Activated naive CD4-positive, alpha-beta T cell treated with anti-CD3 and anti-CD28 coated beads, Interleukin-2, amount 10 ng/mL, durations not matched to agents 7 days and 5 days (primary cell): ENCODE measurements around the gene PREX1.
"Not testable (repeated sequence)": the region's sequence is repeated elsewhere in the genome, so short reads cannot be mapped to it uniquely, and the experiment has no call there.

Experiments
- CTCF ChIA-PET: fragments of 350-600 bp; sonication (Branson Sonifier 250); formaldehyde crosslinking; loops from one replicate; lab custom pipeline; 2021; ENCODE audit warnings: antibody characterized with exemption; lab: Charles Lee
- DNase-seq: peaks from one replicate; pipeline ENCODE4 v3.0.0-alpha.2; 2020
- H3K27ac Mint-ChIP-seq: one replicate; pipeline ENCODE4 v1.8.0; 2021; ENCODE audit warnings: mild to moderate bottlenecking, moderate library complexity, mixed read lengths
- H3K27me3 Mint-ChIP-seq: one replicate; pipeline ENCODE4 v1.8.0; 2021; ENCODE audit warnings: mild to moderate bottlenecking, mixed read lengths
- H3K36me3 Mint-ChIP-seq: one replicate; pipeline ENCODE4 v1.8.0; 2021; ENCODE audit warnings: mixed read lengths
- H3K4me1 Mint-ChIP-seq: one replicate; pipeline ENCODE4 v1.8.0; 2021; ENCODE audit warnings: mixed read lengths
- H3K4me3 Mint-ChIP-seq: one replicate; pipeline ENCODE4 v1.8.0; 2021; ENCODE audit warnings: mild to moderate bottlenecking, moderate library complexity, mixed read lengths
- H3K9me3 Mint-ChIP-seq: one replicate; pipeline ENCODE4 v1.8.0; 2021; ENCODE audit warnings: mixed read lengths

PREX1 gene

DNA sequence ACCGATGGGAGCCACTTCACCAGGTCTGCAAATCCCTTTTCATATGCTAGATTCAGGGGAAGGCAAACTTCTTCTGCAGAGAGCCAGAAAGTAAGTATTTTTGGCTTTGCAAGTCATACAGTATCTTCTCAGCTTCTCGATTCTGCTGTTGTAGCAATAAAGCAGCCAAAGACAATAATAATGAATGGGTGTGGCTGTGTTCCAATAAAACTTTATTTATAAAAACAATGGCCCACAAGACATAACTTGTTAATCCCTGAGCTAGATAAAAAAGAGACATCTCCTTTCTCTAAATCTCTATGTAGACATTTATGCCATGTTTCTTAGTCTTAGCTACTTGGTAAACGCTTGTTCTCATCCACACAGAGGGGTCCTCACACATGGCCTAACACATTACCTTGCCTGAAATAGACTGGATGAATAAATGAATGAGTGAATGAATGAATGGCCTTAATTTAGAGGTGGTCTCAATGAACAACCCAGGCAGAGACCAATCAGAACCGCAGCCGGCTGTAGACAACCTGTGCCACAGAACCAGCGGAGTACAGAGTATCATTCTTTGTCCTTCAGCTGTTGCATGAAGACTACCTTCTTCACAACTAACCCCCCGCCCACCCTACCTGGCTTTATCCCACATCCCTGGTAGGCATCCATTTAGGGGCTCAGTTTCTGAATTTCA lies 13.5 kb upstream of the PREX1 start:
- Mint-ChIP-seq H3K4me3 (no peak overlapping the region), H3K4me1 (peaks cover 3% of the 10 kb centered on the region), H3K27me3 (peaks cover 49% of the 10 kb centered on the region), H3K9me3 (no peaks in the 10 kb centered on the region), H3K36me3 (no peaks in the 10 kb centered on the region), H3K27ac (no peak overlapping the region)
- CTCF ChIA-PET, result no interaction called here
- no peak for DNase-seq

DNA sequence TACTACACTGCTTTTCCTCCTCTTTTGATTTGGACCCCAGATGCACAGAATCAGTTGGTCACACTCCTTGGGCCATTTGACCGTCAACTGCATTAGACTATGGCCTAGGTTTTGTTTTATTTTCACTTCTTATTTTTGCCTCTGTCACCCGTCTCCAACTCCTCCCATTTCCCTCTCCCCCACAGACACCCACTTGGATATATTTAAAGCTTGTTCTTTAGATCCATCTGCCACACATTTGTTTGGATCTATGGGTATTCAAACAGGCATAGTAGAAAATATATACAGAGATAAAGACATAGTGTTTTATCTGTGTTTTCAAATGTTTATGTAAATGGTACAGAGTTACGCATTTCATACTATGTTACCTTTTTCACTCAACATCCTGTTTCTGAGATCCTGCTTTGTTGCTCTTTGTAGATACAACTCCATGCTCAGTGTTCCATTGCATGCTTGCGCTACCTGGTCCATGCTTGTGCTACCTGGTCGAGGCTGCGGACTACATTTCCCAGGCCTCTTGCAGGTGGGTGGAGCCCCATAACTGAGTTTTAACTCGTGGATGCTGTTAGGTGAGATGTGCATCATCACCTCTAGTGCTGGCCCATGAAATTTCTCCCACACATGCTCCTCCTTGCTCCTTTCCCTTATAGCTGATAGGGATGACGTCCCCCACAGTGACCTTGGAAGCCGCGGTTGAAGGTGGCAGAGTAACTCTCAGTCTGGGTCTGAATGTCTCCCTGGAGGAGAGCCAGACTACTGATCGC lies 11.5 kb upstream of the PREX1 start:
- H3K4me3 Mint-ChIP-seq, result no peak overlapping the region

DNA sequence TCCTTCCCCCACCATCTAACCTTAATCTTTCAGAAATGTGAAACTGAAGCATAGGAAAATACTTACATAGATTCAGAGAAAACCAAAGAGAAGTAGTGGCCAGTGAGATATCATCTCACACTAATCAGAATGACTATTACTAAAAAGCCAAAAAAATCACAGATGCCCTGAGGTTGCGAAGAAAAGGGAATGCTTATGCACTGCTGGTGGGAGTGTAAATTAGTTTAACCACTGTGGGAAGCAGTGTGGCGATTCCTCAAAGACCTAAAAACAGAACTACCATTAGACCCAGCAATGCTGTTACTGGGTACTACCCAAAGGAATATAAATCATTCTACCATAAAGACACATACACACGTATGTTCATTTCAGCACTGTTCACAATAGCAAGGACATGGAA lies 9.2 kb upstream of the PREX1 start:
- peaks cover 66% of the 10 kb centered on the region for H3K27me3 Mint-ChIP-seq
- H3K9me3 Mint-ChIP-seq, result no peaks in the 10 kb centered on the region
- no peak overlapping the region for H3K4me3 Mint-ChIP-seq
- CTCF ChIA-PET, result no interaction called here
- no peaks in the 10 kb centered on the region for H3K36me3 Mint-ChIP-seq
- H3K27ac Mint-ChIP-seq, result no peak overlapping the region
- no peak for DNase-seq
- peaks cover 3% of the 10 kb centered on the region for H3K4me1 Mint-ChIP-seq

More for the DNA sequence above, 11.5 kb upstream of the PREX1 start:
- CTCF ChIA-PET, result interaction anchor here (0.6 kb wide), 1 partner anchor 1456 kb away, joined by 3 read pairs; no protein-coding TSS in a partner anchor
- Mint-ChIP-seq H3K4me1 (peaks cover 3% of the 10 kb centered on the region), H3K27ac (no peak overlapping the region), H3K36me3 (no peaks in the 10 kb centered on the region), H3K27me3 (peaks cover 61% of the 10 kb centered on the region), H3K9me3 (no peaks in the 10 kb centered on the region)
- no peak for DNase-seq

DNA sequence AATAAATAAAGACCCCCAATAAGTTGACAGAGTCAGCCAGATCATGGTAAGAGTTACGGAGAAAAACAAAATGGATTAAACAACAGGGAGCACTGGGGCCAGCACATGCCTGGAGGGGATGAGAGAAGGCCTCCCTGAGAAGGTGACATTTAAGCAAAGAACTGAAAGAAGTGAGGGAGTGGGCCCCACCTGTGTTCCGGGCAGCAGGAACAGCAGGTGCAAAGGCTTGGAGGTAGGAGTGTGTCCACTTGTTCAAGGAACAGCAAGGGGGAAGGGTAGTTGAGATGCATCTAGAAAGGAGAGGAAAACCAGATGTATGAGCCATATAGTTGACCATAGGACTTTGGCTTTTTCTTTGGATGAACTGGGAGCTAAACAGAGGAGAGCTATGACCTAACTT lies 7.6 kb upstream of the PREX1 start:
- H3K4me1 Mint-ChIP-seq, result peaks cover 3% of the 10 kb centered on the region
- peaks cover 66% of the 10 kb centered on the region for H3K27me3 Mint-ChIP-seq
- H3K4me3 Mint-ChIP-seq, result no peak overlapping the region
- CTCF ChIA-PET, result no interaction called here
- DNase-seq, result no peak
- H3K9me3 Mint-ChIP-seq, result no peaks in the 10 kb centered on the region
- no peaks in the 10 kb centered on the region for H3K36me3 Mint-ChIP-seq
- no peak overlapping the region for H3K27ac Mint-ChIP-seq

DNA sequence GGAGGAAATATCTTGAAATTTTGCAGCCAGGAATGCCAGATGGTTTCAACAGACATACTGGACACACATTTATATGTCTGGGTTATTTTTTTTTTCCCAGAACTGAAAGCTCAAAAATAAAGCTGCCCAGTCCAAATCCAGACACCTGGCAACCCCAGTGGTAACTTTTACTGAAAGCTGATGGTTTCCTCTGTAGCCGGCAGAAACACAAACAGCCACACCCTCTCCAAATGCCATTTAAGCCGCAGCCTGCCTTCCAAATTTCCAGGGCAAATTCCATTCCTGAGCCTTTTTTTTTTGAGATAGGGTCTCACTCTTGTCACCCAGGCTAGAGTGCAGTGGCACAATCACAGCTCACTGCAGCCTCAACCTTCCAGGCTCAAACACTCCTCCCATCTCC lies 6.5 kb upstream of the PREX1 start:
- CTCF ChIA-PET, result no interaction called here
- Mint-ChIP-seq H3K4me3 (no peak overlapping the region), H3K27me3 (peaks cover 71% of the 10 kb centered on the region), H3K27ac (no peak overlapping the region), H3K9me3 (no peaks in the 10 kb centered on the region), H3K4me1 (peaks cover 3% of the 10 kb centered on the region), H3K36me3 (no peaks in the 10 kb centered on the region)
- DNase-seq, result no peak

DNA sequence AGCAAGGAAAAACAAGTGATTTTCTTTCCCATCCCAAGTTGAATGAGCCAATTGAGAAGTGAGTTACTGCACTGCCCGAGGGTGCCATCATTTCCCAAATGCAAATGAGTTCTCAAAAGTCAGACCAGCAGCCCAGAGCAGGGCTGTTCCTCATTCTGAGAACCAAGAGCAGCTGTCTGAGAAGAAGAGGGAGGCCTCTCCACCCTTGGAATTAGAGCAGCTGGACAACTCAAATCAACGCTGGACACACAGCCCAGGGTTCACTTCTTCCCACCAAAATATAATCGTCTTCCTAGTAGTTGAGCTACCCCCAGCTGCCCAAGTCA lies 4.6 kb upstream of the PREX1 start:
- Mint-ChIP-seq H3K4me3 (no peak overlapping the region), H3K27me3 (peaks cover 75% of the 10 kb centered on the region), H3K4me1 (peaks cover 6% of the 10 kb centered on the region), H3K36me3 (no peaks in the 10 kb centered on the region), H3K27ac (no peak overlapping the region), H3K9me3 (no peaks in the 10 kb centered on the region)
- DNase-seq, result no peak
- CTCF ChIA-PET, result interaction anchor here (0.7 to 2.2 kb wide), 3 partner anchors 45 to 174 kb away, joined by 3 to 11 read pairs (median 4); no protein-coding TSS in a partner anchor

DNA sequence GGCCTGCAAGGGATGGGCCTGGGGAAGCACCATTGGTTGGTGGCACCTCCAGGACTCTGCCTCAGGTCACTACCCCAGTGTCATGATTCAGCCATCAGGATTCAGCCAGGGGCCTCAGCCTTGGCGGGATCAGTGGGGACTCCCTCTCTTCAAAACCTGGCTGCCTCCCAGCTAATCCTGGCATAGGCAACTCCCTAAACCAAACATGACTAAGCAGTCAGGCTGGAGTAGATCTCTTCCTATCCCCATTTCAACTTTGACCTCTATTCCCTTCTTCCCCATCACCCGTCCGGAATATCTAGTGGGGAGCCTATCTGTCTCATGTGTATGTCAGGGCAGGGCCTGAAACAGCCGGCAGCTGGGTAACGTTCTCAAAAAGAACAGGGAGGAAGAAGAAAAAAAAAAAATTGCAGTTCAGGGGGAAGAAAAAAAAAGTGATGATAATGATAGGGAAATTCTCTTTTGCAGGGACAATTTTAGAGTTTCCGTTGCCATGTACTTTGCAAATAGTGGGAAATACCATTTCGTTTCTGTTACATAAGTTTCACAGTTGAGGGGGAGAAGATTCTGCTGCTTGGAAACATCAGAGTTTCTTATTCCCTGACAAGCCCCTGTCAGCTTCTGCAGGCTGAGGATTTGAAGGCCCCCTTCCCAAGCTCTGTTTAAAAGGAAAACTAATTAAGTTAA lies 4.1 kb upstream of the PREX1 start:
- no peak for DNase-seq
- no peaks in the 10 kb centered on the region for H3K9me3 Mint-ChIP-seq
- peaks cover 3% of the 10 kb centered on the region for H3K36me3 Mint-ChIP-seq
- H3K27ac Mint-ChIP-seq, result no peak overlapping the region
- CTCF ChIA-PET, result interaction anchor here (0.7 to 2.2 kb wide), 2 partner anchors 45 to 174 kb away, joined by 4 to 11 read pairs; no protein-coding TSS in a partner anchor
- peaks cover 75% of the 10 kb centered on the region for H3K27me3 Mint-ChIP-seq
- no peak overlapping the region for H3K4me3 Mint-ChIP-seq
- H3K4me1 Mint-ChIP-seq, result peaks cover 6% of the 10 kb centered on the region

DNA sequence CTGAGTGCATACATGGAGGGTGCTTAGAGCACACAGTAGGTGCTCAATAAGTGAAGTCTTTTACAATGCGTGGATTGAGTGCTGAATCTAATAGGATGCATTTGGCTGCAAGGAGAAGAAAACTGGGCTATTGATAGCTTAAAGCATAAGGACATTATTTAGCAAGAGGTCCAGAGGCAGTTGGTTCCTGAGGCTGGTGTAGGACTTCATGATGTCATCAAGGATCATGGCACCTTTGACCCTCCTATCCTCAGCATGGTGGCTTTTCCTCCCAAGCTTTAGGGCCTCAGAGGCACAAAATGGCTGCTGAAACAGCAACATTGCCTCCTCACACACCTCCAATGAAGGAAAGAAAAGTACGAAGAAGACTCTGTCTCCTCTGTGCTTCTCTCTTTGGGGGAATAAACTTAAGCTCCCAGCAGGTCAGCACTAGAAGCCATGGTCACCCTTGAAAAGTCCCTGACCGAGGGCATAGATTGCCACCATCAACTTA lies 3.1 kb upstream of the PREX1 start:
- H3K27me3 Mint-ChIP-seq, result peaks cover 75% of the 10 kb centered on the region
- peaks cover 11% of the 10 kb centered on the region for H3K4me1 Mint-ChIP-seq
- no peak overlapping the region for H3K4me3 Mint-ChIP-seq
- H3K27ac Mint-ChIP-seq, result no peak overlapping the region
- no peaks in the 10 kb centered on the region for H3K9me3 Mint-ChIP-seq
- CTCF ChIA-PET, result no interaction called here
- peaks cover 10% of the 10 kb centered on the region for H3K36me3 Mint-ChIP-seq
- no peak for DNase-seq

DNA sequence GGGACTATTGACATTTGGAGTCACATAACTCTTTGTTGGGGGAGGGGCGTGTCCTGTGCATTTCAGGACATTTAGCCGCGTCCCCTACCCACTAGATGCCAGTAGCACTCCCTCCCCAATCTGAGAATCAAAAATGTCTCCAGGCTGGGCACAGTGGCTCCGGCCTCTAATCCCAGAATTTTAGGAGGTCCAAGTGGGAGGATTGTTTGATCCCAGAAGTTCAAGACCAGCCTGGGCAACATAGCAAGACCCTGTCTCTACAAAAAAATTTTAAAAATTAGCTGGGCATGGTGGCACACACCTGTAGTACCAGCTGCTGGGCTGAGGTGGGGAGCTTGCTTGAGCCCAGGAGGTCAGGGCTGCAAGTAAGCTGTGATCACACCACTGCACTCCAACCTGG lies 2.1 kb upstream of the PREX1 start:
- DNase-seq, result no peak
- Mint-ChIP-seq H3K36me3 (peaks cover 14% of the 10 kb centered on the region), H3K27me3 (peaks cover 77% of the 10 kb centered on the region), H3K4me1 (peaks cover 21% of the 10 kb centered on the region), H3K4me3 (no peak overlapping the region), H3K9me3 (no peaks in the 10 kb centered on the region), H3K27ac (no peak overlapping the region)
- CTCF ChIA-PET, result no interaction called here

DNA sequence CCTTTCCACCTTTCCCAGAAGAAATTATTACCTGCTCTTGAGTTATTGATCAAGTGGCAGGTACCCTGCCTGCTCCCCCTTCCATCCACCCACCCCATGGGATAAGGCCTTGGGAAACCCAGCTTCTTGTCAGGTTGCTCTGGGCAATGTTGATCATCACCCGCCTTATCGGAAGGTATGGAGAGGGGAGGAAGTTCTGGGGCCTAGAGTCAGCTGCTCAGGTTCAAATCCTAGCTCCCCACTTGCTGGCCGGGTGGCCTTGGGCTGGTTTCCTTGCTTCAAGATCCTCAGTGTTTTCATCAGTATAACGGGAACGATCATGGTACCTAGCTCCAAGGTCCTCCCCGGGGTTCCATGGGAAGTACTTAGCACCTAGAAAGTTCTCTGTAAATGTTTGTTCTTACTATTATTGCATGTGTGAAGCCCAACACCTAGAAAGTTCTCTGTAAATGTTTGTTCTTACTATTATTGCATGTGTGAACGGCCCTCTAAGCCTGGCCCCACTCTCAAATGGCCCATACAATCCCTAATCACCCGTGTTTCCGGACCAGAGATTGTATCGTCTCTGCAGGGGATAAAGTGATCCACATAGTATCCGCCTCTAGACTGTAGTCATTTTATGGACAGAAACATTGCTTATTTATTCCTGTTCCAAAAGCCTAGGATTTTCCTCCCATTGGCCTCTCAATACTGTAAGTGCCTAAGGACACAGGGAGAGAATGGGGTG lies 1.1 kb upstream of the PREX1 start:
- H3K27me3 Mint-ChIP-seq, result peaks cover 73% of the 10 kb centered on the region
- peak overlapping the region; percentile 80 for H3K4me3 Mint-ChIP-seq
- H3K27ac Mint-ChIP-seq, result peak overlapping the region; percentile 67
- DNase-seq, result no peak
- peaks cover 31% of the 10 kb centered on the region for H3K4me1 Mint-ChIP-seq
- CTCF ChIA-PET, result interaction anchor here (0.9 kb wide), 1 partner anchor 10 kb away, joined by 3 read pairs; no protein-coding TSS in a partner anchor
- H3K9me3 Mint-ChIP-seq, result no peaks in the 10 kb centered on the region
- peaks cover 22% of the 10 kb centered on the region for H3K36me3 Mint-ChIP-seq

DNA sequence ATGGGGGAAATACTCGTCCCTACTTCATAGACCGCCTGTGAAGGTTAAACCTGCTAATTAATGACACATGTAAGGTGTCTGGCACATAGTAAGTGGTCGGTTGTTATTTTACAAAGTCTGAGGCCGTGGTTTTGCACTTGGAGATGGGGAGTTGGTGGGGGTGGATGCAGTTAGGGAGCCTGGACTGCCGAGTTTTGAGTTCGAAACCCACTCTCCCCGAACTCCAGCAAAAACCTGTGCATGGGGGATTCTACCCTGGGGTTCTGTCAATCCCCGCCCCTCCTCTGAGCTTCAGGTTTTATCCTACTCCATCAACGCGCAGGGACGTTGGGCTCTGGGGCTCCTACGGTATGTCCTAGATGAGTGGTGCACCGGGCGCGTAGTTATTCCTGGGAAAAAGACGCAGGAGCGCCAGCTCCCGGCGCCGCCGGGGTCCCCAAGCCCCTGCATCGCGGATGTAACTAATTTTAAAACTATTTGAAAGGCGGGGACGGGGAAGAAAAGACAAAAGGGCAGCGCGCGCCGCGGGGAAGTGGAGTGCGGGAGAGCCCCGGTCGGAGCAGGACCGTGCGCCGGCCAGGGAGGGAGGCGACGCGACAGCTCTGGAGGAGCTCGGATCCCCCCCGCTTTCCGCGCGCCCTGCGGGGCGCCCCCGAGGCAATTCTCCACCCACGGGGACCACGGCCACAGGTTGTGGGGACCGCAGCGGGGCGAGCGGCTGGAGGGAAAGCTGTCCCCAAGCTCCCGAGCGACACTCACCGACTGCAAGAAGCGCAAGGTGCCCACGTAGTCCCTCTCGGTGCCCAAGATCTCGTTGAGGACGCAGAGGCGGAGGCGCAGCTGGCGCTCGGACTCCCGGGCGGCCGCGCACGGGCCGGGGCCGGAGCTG lies 672 bp downstream of the PREX1 start:
- Mint-ChIP-seq H3K27ac (peak overlapping the region; percentile 95), H3K4me3 (peak overlapping the region; percentile 90), H3K27me3 (peaks cover 55% of the 10 kb centered on the region), H3K36me3 (peaks cover 22% of the 10 kb centered on the region), H3K9me3 (no peaks in the 10 kb centered on the region), H3K4me1 (peaks cover 49% of the 10 kb centered on the region)
- peak; percentile 51 for DNase-seq
- CTCF ChIA-PET, result interaction anchor here (1.0 to 3.5 kb wide), 6 partner anchors 9 to 192 kb away, joined by 3 to 12 read pairs (median 4); no protein-coding TSS in a partner anchor

DNA sequence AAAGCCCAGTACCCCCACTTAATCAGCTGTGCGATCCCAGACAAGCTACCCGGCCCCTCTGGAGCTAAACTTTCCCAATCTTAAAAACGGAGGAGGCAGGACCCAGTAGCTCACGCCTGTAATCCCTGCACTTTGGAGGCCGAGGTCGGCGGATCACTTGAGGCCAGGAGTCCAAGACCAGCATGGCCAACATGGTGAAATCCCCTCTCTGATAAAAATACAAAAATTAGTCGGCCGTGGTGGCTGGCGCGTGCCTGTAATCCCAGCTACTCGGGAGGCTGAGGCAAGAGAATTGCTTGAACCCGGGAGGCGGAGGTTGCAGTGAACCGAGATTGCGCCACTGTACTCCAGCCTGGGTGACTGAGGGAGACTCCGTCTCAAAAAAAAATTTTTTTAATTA lies 1.3 kb downstream of the PREX1 start:
- H3K4me1 Mint-ChIP-seq, result peaks cover 55% of the 10 kb centered on the region

DNA sequence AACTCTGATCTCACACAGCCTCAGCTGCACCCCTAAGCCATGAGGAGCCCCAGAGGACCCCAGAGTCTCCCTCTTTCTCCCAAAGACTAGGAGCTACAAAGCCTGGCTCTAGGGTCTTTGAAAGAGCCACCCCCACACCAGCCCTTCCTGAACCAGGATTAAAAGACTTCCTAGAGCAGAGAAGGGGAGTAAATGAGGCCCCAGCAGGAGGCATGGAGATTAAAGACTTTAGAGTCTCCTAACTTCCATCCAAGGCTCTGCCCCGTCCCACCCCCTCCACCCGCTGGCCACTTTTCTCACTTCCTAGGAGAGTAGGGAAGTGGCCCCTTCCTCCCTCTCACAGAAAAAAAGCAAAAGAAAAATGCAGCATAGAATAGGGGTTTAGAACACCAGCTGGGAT lies 1.7 kb downstream of the PREX1 start:
- Mint-ChIP-seq H3K27me3 (peaks cover 45% of the 10 kb centered on the region), H3K4me3 (peak overlapping the region; percentile 90), H3K27ac (peak overlapping the region; percentile 95), H3K9me3 (no peaks in the 10 kb centered on the region), H3K36me3 (peaks cover 32% of the 10 kb centered on the region), H3K4me1 (peaks cover 59% of the 10 kb centered on the region)
- CTCF ChIA-PET, result interaction anchor here (0.6 to 3.5 kb wide), 7 partner anchors 13 to 169 kb away, joined by 3 to 12 read pairs (median 5); no protein-coding TSS in a partner anchor
- DNase-seq, result no peak

More for the DNA sequence above, 1.3 kb downstream of the PREX1 start:
- peaks cover 28% of the 10 kb centered on the region for H3K36me3 Mint-ChIP-seq
- H3K4me3 Mint-ChIP-seq, result peak overlapping the region; percentile 90
- H3K27ac Mint-ChIP-seq, result peak overlapping the region; percentile 95
- not testable (repeated sequence) for DNase-seq, H3K9me3 Mint-ChIP-seq
- CTCF ChIA-PET, result interaction anchor here (1.0 to 3.5 kb wide), 7 partner anchors 8 to 191 kb away, joined by 3 to 12 read pairs (median 4); no protein-coding TSS in a partner anchor
- peaks cover 49% of the 10 kb centered on the region for H3K27me3 Mint-ChIP-seq
